Stimulated activated CD4-positive, alpha-beta T cell treated with anti-CD3 and anti-CD28 coated beads, Interleukin-2, amount 100 ng/mL, for 48 hours (primary cell): ENCODE data around the gene PDE9A.

ENCODE experiments used
- DNase-seq, 2 donors: peaks; one replicate each; pipeline ENCODE4 v3.0.0-alpha.2; 2020

The PDE9A gene

DNA sequence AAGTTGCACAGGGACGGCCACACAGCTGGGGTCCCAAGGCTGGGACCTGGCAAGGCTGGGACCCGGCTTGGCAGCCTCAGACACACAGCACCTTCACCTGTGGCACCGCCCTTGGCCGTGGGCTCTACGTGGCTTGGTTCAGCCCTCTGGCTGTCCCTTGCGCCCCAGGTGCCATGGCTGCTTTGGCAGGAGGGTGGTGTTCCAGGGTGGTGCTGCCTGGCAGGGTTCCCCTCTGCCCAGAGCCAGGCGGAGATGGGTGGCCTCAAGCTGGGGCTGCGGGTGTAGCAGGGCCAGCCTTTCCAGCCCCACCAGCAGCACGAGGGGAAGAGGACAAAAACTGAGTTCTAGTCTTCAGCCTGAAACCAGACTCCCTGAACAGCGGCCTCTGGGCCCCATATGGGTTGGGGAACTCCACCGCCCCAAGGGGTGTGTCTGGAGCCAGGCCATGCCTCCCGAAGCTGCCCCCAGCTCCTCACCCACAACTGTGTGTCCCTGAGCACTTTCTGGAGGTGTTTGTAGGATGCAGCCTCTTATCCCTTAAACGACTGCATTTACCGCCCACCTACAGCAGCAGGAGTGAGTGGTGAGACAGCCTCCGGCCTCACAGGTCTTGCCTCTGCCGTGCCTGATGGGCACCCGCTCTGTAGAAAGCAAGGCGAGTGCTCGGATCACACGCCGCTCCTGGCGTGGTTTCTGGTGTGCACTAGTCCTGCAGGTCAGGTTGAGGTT lies 92.3 kb downstream of the PDE9A start:
- no peak for DNase-seq

DNA sequence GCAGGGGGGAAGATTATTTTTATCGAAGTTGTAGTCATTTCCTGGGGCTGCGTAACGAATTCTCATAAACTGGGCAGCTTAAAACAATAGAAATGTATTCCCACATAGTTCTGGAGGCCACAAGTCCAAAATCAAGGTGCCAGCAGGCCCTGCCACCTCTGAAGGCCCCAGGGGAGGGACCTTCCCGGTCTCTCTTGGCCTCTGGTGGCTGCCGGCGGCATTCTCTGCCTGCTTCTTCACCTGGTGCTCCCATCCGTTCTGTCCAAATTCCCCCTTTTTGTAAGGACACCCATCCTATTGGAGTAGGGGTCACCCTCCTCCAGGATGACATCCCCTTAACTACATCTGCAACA lies 92.8 kb downstream of the PDE9A start:
- no peak for DNase-seq

DNA sequence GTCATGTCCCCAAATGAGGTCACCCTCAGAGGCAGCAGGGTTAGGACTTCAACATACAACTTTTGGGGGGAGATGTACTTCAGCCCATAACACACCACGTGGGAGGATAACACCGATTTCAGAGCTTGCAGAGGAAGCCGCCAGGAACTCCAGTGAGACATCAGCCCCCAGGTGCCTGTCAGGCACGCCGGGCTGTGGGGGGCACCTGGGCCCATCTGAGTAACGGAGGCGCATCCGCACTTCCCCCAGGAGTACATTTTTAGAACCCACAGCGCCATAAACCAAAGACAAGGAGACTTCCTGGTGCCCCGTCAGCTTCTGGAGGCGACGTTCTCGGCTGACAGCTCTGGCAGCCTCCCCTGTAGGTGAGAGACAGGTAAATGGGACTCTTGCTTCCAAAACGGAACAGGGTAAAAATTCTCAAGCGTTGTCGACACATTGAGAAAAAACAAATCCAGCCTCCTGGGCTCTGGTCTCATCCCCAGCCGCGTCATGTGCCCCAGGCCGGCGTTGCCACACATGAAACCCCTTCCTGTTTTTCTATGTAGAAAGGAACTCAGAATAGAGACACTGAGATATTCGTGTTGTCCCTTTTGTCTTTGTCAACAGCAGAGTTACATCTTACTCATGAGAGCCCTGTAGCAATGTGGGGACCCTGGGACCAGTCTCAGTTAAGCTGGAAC lies 93.3 kb downstream of the PDE9A start:
- peak in 1 of 2 donors; percentile 21 for DNase-seq

DNA sequence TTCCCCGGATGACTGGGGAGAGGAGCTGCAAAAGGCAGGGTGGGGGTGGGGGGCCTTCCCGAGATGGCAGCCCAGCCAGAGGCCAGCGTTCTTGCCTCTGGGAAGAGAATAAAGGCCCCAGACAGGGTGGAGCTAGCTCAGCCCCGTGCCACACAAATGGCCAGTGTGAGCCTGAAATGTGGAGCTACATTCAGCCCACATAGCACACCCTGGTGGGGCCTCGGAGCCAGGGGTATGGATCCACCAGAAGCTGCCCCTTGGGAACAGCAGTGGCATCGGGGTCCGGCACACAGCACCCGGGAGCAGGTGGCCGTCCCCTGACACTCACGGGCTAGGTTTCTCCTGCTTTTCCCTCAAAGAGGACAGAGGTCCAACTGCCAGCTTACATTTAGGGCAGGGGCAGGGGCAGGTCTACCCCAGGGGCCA lies 93.9 kb downstream of the PDE9A start:
- no peak for DNase-seq

DNA sequence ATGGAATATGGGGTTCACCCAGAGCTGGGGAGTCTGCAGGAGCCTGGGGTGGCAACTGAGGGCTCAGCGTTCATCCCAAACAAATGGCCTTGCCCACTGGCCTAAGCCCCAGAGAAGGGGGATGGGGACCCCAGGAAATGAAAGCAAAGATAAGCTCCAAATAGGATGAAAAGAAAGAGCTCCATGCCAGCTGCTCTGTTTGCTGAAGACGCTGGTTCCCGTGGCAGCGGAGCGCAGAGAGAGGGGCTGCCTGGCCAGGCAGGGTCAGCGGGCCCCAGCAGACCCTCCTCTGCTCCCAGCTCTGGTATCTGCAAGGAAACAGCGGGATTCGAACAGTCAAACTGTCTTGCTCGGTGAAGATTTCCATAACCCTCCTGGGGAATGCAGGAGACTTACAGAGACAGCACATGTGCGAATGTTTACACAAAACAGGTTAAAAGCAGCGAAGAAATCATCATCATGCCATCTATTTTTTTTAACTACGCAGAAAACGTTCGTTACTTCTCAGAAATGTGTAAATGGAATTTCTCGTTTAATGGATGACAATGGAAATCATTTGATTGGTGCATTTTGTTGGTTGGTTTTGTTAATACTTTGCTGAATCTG lies 94.4 kb downstream of the PDE9A start:
- DNase-seq = no peak

DNA sequence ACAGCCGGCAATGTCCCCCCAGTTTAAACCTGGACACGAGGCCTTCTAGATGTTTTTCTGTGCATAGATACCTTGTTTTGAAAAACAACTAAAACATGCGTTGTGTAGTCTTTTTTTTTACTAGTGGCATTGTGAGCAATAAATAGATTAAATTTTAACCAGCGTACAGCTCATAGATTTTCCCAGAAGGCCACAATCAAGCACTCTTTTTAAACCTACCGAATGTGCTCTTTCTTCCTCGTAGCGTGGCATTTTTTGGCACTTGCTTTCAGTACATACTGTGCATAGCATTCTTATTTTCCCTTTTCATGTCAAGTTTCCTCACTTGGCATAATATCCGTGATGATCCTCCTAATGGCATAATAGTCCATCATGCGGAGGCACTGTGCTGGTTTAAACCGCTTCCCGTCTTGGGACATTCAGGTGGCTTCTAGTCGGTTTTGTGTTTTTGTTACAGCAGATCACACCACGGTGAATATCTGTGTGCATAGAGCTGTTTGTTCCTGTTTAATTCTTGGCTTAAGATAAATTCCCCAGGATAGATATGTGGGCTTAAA lies 95.3 kb downstream of the PDE9A start:
- no peak for DNase-seq

DNA sequence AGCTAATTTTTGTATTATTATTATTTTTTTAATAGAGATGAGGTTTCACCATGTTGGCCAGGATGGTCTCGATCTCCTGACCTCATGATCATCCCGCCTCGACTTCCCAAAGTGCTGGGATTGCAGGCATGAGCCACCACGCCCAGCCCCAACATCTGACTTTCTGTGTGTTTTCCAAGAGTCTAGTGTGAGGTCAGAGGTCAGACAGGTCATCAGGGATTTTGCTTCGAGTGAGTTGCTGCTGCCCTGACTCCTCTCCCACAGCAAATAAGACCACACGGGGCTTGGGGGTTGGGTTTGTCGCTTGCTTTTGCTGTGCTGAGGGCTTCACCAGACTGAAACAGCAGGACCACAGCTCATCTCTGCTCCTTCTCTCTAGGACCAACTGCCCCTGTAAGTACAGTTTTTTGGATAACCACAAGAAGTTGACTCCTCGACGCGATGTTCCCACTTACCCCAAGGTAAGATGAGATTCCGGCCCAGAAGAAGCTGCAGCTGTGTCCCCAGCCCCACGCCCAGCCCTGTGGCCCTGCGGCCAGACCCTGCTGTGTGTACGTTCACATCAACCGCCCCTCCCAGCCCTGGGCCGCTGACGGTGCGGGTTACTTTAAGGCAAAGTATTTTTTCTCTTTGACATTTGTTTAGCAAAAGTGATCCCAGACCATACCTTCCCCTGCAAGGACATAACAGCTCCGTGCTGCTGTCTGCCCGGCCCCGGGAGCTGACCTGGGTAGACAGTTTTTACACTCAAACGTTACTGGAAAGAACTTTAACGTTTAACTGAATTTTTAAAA lies 97.5 kb downstream of the PDE9A start:
- no peak for DNase-seq

DNA sequence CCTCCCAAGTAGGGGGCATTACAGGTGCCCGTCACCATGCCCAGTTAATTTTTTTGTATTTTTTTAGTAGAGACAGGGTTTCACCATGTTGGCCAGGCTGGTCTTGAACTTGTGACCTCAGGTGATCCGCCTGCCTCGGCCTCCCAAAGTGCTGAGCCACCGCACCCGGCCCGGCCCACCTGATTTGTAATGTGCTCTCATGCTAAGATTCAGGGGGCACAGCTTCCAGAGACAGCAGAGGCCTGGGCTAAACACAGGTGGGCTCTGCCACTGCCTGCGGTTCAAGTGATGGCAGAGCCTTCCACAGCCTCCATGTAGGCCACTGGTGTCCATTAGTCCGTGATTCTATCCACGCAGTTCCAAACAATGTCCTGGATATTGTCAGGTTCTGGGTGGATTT lies 98.4 kb downstream of the PDE9A start:
- no peak for DNase-seq

DNA sequence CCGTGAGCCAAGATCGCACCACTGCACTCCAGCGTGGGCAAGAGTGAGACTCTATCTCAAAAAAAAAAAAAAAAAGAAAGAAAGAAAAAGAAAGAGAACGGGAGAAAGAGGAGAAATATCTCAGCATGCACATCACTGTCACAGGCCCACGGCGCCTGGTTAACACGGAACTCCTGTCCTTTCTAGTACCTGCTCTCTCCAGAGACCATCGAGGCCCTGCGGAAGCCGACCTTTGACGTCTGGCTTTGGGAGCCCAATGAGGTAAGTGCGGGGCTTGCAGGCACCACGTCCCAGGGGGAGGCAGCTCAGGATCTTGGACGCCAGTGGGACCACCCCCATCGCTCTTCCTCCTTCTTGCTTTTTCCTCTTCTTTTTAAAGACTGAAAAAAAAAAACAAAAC lies 100.4 kb downstream of the PDE9A start:
- DNase-seq = no peak

DNA sequence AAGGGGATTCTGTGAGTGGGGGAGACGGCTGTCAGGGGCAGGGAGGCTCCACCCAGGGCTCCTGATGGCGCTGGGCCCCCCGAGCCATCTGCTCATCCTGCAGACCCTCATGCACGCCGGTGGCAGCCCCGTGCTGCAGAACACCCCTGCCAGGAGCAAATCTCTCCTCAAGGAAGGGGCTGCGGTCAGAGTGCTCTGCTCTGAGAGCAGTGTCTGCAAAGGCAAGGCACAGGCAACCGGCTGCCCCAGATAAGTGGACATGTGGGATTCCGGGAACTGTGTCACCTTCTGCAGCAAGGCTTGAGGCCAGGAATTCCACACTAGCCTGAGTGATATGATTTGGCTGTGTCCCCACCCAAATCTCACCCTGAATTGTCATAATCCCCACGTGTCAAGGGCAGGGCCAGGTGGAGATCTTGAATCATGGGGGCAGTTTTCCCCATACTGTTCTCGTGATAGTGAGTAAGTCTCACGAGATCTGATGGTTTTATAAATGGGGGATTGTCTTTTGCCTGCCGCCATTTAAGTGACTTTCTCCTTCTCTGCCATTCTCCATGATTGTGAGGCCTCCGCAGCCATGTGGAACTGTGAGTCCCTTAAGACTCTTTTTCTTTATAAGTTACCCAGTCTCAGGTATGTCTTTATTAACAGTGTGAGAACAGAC lies 101.0 kb downstream of the PDE9A start:
- no peak for DNase-seq

DNA sequence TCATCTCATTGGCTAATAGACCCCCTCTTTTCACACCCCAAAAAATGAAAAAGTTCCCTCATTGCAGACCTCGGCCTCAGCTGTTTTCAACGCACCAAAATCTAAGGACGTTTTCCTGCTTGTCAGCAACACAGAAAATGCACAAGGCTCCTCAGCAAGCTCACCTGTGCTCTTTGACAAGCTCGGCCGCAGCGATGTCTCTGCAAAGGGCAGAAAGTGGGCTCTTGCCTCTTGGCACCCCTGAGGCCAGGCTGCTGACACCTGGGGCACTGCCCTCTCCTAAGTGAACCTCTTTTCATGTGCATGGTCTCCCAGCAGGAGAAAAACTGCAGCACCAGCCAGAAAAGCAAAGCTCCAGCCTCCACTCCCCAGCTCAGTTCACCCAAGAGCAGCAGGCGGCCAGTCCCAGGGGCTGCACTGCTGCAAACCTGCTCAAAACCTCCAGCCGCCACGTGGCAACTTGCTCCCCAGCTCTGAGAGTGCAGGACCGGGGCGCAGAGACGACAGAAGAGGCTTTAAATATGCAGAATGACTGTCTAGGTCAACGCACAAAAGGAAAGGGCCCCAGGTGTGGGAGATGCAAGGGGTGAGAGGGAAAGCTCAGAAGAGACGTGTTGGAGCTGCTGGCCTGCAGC lies 101.7 kb downstream of the PDE9A start:
- DNase-seq = no peak

DNA sequence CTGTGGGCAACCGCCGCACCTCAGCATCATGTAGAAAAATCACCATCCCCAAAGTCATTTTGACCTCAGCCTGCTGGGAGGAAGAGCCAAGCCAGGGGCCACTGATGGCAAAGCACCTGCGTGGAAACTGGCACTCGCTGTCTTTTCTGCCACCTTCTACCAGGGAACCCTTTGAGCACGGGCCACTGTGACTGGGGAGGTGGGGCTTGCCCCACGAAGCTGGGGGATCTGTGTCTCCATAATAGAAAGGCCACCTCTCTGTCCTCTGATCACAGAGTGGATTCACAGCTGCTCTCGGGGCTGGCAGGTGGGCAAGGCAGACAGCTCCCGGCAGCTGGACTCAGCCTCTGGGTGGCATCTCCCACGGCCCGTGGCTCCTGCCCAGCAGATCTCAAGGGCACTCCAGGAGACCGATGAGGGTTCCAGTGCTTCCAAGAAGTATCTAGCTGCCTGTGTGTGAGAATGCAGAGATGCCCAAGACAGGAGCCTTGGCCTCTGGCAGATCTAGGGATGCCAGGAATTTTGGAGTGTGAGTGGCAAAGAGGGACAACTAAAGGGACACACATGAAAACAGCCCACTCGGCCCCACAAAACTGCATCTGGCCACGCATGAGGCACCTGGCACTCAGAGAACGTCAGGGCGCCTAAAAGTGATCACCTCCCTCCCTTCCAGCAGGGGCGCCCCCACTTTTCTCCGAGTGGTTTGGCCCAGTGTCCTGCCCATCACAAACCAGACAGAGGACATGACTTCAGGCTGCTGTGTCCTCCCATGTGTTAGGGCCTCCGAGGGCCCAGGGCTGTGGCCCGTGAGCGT lies 102.6 kb downstream of the PDE9A start:
- DNase-seq = no peak

DNA sequence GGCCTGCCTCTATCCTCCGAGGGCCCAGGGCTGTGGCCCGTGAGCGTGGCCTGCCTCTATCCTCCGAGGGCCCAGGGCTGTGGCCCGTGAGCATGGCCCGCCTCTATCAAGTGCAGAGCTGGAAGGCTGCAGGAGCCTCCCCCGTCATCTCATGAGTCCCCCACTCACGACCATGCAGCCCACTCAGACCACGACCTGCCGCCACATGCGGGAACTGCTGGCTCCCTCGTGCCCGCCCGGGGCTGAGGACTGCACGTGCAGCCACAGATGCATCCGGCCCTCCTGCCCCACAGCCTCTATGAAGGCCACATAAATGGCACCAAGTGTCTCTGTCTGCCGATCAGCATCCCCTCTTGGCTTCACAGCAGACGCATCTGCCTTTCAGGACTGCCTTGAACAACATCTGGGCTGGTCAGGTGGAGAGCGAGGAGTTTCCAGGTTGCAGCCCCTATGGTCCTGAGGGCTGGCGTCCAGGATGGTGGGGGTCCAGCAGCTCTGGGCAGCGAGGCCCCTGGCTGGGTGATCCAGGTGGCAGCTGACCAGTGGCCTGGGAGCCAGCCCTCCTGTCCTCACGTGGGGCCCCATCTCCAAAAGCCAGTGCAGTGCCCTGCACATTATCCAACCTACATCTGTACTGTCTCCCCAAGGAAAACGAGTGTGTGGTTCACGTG lies 103.3 kb downstream of the PDE9A start:
- no peak for DNase-seq

DNA sequence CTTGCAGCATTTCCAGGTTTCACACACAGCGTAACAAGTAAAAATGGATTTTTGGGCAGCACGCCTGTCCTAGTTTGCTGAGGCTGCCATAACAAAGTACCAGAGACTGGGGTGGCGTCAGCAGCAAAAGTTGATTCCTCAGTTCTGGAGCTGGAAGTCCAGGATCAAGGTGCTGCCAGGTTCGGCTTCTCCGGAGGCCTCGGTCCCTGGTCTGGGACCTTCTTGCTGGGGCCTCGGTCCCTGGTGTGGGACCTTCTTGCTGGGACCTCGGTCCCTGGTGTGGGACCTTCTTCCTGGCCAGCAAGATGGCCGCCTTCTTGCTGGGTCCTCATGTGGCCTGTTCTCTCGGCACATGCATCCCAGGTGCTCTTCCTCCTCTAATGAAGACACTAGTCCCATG lies 104.0 kb downstream of the PDE9A start:
- no peak for DNase-seq

DNA sequence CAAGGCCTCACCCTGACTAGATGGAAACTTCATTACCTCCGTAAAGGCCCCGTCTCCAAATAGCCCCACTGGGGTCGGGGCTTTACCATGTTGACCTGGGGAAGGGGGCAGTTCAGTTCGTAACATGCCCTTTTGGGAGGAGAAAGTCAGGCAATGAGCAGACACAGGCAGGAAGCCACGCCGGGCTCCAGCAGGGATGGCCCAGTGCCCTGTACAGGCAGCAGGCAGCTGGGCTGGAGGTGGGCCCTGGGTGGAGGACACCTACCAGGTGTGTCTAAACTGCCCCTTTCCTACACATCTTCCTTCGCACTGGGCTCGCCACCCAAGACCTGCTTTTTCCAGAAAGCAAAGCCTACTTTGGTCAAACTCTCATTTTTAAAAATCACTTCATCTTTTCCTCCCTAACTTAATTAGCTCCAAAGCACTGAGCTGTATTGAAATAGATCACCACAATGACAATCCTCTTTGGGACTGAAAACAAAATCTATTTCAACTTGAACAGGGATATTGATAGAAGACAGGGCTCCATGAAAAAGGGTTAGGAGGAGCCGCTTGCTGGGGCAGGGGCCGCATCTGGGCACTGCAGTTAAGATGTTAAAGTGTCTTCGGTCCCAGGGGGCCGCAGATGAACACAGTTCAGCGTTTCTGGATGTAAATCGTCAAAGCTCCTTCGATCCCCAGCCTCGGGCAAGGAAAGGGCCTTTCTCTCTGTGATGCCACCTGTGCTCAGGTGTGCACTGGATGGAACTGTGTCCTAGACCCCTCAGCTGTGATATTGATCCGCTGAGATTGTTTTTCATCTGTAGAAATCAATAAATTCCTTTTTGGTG lies 104.6 kb downstream of the PDE9A start:
- no peak for DNase-seq

DNA sequence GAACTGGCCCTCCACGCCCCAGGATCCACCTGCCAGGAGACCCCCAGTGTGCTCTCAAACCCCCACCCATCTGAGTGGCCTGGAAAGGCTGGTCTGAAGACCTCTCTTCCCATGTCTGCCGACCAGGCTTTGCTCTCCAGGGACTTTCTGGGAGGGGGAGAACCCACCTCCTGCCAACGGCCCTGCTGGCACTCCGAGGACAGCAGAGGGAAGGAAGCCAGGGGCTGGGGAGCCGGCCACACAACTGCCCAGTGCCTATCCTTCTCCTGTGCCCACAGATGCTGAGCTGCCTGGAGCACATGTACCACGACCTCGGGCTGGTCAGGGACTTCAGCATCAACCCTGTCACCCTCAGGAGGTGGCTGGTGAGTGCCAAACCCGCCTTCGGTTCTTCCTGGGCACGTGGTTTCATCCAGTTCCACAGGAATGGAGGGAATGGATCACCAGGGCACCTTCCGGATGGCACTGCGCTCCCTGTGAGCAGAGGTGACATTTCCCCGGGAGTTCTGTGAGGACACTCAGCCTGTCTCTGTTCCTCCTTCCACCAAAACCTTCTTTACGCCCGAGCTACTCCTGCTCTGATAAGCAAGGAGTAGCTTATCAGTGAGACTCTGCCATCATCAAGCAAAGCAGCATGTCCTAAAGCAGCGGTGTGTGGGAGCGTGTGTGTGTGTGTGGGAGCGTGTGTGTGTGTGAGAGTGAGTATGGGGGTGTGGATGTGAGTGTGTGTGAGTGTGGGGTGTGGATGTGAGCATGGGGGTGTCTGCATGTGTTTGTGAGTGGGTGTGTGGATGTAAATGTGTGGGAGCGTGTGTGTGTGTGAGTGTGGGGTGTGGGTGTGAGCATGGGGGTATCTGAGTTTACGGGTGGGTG lies 105.5 kb downstream of the PDE9A start:
- no peak for DNase-seq

DNA sequence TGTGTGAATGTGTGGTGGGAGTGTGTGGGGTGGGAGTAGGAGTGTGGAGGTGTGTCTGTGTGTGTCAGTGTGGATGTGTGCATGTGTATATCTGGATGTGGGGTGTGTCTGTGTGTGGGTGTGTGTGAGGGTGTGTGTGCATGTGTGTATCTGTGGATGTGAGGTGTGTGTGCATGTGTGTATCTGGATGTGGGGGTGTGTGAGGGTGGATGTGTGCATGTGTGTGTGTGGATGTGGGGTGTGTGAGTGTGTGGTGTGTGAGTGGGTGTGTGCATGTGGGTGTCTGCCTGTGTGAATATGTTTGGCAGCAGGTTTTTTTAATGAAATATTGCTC lies 106.1 kb downstream of the PDE9A start:
- DNase-seq = no peak

DNA sequence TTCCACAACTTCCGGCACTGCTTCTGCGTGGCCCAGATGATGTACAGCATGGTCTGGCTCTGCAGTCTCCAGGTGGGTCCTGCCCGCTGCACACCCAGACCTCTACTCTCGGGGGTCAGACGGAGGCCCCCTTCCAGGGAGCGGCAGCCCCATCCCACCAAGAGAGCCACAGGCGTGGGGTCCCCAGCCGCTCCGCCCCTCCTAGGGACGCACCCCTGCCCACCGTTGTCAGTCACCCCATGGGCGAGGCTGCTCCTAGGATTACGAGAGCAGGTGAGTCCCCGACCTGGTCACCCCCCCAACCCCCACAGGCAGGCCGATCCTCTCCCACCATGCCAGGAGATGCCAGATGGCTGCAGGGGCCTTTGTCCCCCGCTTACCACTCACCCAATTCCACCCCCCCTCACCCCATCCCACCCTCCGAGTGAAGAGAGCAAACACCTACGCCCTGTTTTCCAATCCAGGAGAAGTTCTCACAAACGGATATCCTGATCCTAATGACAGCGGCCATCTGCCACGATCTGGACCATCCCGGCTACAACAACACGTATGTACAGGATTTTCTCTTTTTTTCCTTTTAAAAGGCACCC lies 107.0 kb downstream of the PDE9A start:
- no peak for DNase-seq
